HG02943 (cell line): Measurements from ENCODE around the gene WDR43.

Experiments
- ATAC-seq: cut with Tn5 transposase; IDR thresholded peaks from one replicate; pipeline ENCODE4 v1.9.1; 2021; ENCODE audit warnings: mild to moderate bottlenecking, low read depth, moderate library complexity; ENCODE audit not compliant: unreplicated experiment

Gene WDR43

GRCh38 chr2:28906821-28907220 is 12.4 kb downstream of the WDR43 start:
- ATAC-seq: no peak

- no peak for ATAC-seq
Measured at GRCh38 chr2:28908172-28908571, 13.7 kb downstream of the WDR43 start.

DNA sequence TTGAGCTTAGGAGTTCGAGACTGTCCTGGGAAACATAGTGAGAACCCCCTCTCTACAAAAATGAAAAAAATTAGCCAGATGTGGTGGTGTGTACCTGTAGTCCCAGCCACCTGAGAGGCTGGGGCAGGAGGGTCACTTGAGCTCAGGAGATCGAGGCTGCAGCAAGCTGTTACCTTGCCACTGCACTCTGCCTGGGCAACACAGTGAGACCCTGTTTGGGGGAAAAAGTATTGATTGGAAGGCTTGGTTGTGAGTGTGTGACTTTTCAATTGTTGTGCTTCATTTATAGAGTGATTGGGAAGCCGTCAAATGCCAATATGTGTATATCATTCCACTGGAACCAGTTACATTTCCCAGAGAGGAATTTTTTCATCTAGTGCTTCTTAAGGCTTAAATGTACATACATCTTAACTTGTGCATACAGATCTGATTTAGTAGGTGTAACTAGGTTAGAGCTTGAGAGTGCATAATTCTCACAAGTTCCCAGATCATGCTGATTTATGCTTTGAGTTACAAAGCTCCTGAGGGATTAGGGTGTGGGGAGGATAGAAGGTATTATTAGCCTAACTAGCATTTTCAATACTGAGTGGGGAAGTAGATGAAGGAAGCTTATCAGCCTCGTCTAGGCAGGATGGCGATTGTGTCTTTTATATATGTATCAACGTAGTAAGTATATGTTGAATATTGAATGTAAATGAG is 15.3 kb downstream of the WDR43 start:
- no peak for ATAC-seq

GRCh38 chr2:28915939-28916338 is 21.5 kb downstream of the WDR43 start:
- ATAC-seq: no peak

- no peak for ATAC-seq
Measured at GRCh38 chr2:28926847-28927246, 32.4 kb downstream of the WDR43 start.

DNA sequence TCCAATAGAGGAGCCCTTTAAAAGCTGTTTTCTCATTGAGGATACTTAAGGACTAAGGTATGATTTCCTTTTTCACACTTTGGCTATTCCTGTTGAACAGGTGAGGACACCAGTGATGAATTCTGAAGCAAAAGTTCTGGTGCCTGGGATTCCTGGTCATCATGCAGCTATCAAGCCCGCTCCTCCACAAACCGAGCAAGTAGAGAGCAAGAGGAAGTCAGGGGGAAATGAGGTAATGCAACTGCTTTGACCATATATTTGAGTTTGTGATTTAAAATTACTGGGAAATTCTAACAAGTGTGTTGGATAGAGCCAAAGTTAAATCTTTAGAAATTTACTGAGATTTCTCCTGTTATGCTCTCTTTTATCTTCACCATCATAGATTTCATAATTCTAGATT is 33.0 kb downstream of the WDR43 start:
- no peak for ATAC-seq

DNA sequence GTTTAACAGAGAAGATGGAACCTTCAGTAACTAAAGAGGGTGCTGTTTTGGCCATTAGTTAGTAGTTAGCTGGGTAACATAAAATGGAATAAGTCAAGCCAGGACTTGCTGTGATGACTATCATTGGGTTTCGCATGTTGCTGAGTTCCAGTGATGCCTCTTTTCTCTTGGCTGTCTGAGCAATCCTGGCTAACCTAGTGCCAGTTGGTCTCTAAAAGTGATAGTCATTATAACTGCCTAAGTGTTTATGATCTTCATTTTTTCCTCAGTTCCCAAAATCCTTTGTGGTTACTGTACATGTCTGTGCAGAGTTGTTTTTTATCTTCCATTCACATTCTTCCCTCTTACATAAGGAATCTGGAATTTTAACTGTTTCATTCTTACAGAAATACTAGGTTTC is 33.4 kb downstream of the WDR43 start:
- ATAC-seq: no peak

GRCh38 chr2:28929581-28929980 is 35.1 kb downstream of the WDR43 start:
- no peak for ATAC-seq

GRCh38 chr2:28930205-28930604 is 35.7 kb downstream of the WDR43 start:
- no peak for ATAC-seq

- ATAC-seq: no peak
Measured at GRCh38 chr2:28934769-28935168, 40.3 kb downstream of the WDR43 start.

DNA sequence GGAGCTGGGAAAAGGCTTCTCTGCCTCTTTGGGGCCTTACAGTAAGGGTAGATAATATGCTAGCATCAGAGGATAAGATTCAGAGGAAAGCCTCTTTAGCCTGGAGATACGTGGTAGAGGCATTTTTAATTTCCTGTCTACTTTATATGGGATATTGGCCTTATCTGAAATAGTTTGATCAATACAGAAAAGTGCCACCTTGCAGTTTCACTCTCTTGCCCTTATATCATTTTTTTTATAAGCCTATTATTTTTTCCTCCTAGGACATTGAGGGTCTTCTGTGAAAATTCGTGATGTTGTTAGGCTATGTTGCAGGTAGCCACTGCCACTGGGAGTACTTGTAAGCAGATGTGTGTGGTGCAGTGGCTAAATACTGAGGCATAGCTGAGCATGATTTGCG is 46.5 kb downstream of the WDR43 start:
- no peak for ATAC-seq

- no peak for ATAC-seq
Measured at GRCh38 chr2:28944535-28945248, 50.2 kb downstream of the WDR43 start.

- no peak for ATAC-seq
Measured at GRCh38 chr2:28948160-28948559, 53.7 kb downstream of the WDR43 start.

GRCh38 chr2:28949190-28949589 is 54.7 kb downstream of the WDR43 start:
- ATAC-seq: no peak

- ATAC-seq: no peak
Measured at GRCh38 chr2:28949617-28950305, 55.3 kb downstream of the WDR43 start.

DNA sequence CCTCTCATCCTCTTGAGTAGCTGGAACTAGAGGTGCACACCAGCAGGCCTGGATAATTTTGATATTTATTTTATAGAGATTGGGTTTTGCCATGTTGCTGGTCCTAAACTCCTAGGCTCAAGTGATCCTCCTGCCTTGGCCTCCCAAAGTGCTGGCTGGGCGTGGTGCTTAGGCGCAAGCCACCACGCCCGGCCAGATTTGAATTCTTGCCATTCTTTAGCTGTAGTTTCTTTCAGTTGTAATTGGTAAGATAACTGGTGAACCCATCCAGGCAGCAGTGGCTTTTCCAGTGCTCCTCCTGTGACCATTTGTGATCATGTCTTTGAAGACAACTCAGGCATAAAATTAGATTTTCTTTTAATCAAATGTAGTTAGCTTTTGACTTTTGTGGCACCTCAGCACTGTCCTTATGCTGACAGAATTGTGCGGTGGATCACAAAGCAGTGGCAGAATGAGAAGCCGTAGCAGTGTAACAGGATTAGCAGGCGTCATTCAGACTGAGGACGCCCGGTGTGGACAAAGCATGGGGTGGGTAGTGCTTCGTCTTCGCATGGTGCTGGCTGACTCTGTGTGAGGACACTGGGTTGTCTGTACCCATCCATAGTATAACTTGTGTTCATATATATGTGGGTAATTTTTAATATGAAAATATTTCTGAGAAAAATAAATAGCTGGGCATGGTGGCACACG is 56.6 kb downstream of the WDR43 start:
- no peak for ATAC-seq

GRCh38 chr2:28951910-28952835 is 57.7 kb downstream of the WDR43 start:
- ATAC-seq: no peak

DNA sequence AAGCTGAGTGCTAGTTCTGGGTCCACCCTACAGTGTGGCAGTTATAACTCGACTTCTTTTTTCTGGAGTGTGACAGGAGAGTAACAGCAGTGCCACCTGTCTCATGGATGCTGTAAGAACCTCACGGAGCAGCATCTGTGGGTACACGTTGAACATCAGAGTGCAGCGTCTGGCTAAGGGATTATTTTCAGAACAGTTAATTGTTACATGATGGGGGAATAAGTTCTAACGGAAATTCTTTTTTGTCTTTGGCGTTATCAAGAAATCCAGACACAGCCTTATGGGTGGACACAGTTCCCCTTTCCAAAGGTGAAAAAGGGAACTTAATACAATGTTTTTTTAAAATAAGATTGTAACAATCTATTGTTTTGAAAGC is 58.4 kb downstream of the WDR43 start:
- ATAC-seq: no peak

GRCh38 chr2:28955467-28955866 is 61.0 kb downstream of the WDR43 start:
- no peak for ATAC-seq

GRCh38 chr2:28956415-28956826 is 62.0 kb downstream of the WDR43 start:
- ATAC-seq: no peak
